ENCODE results near the gene MYO1D. TPM values are rescaled to one million over a fixed set of nuclear protein-coding genes. Genes with fewer than 3 reads are reported as not detected.

The MYO1D gene
- total and polyA plus RNA-seq, 2 donors (not counting 1 experiment from before 2014, with no cell fraction given), result 5.4 to 26.7 TPM

DNA sequence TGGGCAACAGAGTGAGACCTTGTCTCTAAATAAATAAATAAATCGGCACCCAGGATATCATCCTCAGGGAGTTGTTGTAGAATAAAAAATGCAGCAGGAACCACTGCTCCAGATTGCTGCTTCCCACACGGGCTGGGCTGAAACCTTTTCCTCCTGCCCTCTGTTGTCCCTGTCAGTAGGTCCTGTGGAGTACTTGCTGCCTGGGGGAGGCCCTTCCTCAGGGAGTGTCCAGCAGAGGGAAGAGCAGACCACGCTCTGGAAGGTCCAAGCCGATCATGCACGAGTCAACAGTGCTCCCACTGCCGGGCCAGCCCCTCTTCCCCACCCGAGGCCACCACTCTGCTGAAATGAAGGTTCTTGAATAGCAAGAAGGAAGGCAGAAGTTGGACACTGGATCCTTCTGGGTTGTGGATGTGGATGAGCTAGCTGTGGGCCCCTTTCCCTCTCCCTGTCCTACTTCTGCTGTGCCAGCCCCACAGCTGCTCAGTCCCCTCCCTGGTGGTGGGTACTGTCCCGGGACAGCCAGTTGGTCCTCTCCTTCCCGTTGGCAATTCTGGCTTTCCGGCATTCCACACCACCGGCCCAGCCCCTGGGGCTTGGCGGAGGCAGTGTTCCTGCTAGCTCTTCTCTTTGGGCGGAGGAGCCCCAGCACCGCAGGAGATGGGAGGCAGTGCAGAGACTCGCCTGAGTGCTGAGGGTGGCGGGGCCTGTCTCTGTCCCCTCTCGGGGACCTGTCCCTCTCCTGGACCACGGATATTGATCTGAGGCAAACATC, 379.3 kb downstream of the MYO1D start:
- Mint-ChIP-seq H3K9me3 (ENCODE audit: insufficient read depth) (no peaks in the 10 kb centered on the region), H3K4me3 (no peak overlapping the region), H3K27me3 (no peaks in the 10 kb centered on the region), H3K27ac (peak overlapping the region; percentile 15), H3K4me1 (peaks cover 37% of the 10 kb centered on the region)
- Histone ChIP-seq H3K27me3 (replicated peaks in 1 of 4; ENCODE audit: control extremely low read depth in 1 of 4, control insufficient read depth in 3 of 4, insufficient read depth in 4 of 4, low read length in 3 of 4) (no peaks in the 10 kb centered on the region), H3K79me2 (ENCODE audit: control insufficient read depth, insufficient read depth, low read length) (peaks cover 23% of the 10 kb centered on the region), H3K27ac (ENCODE audit: low read length in 2 of 2) (no peak overlapping the region), H3K9ac (ENCODE audit: low read length) (no peak overlapping the region), H2AFZ (ENCODE audit: insufficient read depth, low read depth, low read length, poor library complexity, severe bottlenecking) (no peak overlapping the region), H3K4me1 (ENCODE audit: control insufficient read depth in 2 of 2, insufficient read depth in 2 of 2, low read length in 2 of 2) (peaks cover 42 to 47% of the 10 kb centered on the region in 2 donors), H3K4me2 (replicated peaks; ENCODE audit: low read depth, low read length, poor library complexity, severe bottlenecking) (no peak overlapping the region), H4K20me1 (ENCODE audit: control insufficient read depth, insufficient read depth, low read length, poor library complexity, severe bottlenecking) (no peaks in the 10 kb centered on the region), H3K36me3 (replicated peaks in 1 of 2; ENCODE audit: control extremely low read depth in 1 of 2, control insufficient read depth in 1 of 2, extremely low read depth in 1 of 2, insufficient read depth in 2 of 2, low read length in 1 of 2) (no peaks in the 10 kb centered on the region), H3K4me3 (ENCODE audit: control extremely low read depth in 1 of 5, extremely low read depth in 1 of 5, insufficient read depth in 1 of 5, low read depth in 2 of 5, low read length in 4 of 5) (no peak overlapping the region), H3K9me3 (ENCODE audit: control extremely low read depth in 1 of 3, control insufficient read depth in 2 of 3, insufficient read depth in 1 of 3, low read length in 2 of 3) (peaks cover 0 to 5% (median 0%) of the 10 kb centered on the region in 3 donors)
- TF ChIP-seq EZH2 (IDR thresholded peaks at IDR 0.05; ENCODE audit: borderline replicate concordance, insufficient read depth, low read depth, low read length, poor library complexity, severe bottlenecking), result no peak
- TF ChIP-seq, protein P1, sequence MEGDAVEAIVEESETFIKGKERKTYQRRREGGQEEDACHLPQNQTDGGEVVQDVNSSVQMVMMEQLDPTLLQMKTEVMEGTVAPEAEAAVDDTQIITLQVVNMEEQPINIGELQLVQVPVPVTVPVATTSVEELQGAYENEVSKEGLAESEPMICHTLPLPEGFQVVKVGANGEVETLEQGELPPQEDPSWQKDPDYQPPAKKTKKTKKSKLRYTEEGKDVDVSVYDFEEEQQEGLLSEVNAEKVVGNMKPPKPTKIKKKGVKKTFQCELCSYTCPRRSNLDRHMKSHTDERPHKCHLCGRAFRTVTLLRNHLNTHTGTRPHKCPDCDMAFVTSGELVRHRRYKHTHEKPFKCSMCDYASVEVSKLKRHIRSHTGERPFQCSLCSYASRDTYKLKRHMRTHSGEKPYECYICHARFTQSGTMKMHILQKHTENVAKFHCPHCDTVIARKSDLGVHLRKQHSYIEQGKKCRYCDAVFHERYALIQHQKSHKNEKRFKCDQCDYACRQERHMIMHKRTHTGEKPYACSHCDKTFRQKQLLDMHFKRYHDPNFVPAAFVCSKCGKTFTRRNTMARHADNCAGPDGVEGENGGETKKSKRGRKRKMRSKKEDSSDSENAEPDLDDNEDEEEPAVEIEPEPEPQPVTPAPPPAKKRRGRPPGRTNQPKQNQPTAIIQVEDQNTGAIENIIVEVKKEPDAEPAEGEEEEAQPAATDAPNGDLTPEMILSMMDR (IDR thresholded peaks at IDR 0.05), result no peak
- intact Hi-C loops (cut with micrococcal nuclease), result no loop called here
- ATAC-seq (ENCODE audit: low read depth) (no peak), DNase-seq (no peak)
- WGBS (ENCODE audit: insufficient coverage), result 91% methylated on average over 14 of the region's 18 CpGs
- POLR2A ChIA-PET, result no interaction called here
- CTCF ChIA-PET, result no interaction called here

DNA sequence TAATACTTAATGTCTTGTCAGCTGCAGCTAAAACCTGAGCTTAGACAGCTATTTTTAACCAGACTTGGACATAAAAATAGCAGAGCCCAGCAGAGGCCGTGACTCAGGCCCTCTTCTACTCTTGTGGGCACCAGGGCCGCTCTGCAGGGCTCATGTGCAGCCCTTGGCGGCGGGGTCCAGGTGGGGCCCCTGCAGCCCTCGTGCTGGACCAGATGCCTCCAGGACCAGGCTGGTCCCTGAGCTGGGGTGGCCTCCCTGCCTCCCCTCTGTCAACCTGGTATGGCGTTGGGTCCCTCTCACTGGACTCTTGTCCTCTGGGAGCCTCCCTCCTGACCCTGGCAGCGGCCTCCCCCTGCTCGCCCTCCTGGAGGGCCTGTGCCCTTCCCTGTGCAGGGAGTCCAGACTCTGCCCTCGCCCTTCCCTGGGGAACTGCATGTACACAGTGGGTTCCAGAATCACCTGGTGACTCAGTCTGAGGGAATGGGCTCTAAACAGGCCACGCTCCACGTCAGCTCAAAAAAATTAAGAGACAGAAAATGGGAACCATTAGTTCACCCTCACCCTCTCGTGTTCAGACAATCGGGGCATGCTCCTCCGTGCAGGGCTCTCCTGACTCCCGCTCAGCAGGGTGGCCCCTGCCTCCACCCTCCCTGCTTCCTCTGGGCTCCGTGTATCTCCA, 380.4 kb downstream of the MYO1D start:
- H3K4me3 Mint-ChIP-seq, result no peak overlapping the region

More for the DNA sequence above, 380.4 kb downstream of the MYO1D start:
- H4K20me1 ChIP-seq (ENCODE audit: control insufficient read depth, insufficient read depth, low read length, poor library complexity, severe bottlenecking), result no peaks in the 10 kb centered on the region
- ATAC-seq (ENCODE audit: low read depth) (no peak), DNase-seq (no peak)
- Mint-ChIP-seq H3K4me1 (peaks cover 39% of the 10 kb centered on the region), H3K27ac (no peak overlapping the region), H3K9me3 (ENCODE audit: insufficient read depth) (no peaks in the 10 kb centered on the region), H3K27me3 (no peaks in the 10 kb centered on the region)
- H3K27me3 ChIP-seq (replicated peaks in 1 of 4; ENCODE audit: control extremely low read depth in 1 of 4, control insufficient read depth in 3 of 4, insufficient read depth in 4 of 4, low read length in 3 of 4), result no peaks in the 10 kb centered on the region
- H3K4me1 ChIP-seq (ENCODE audit: control insufficient read depth in 2 of 2, insufficient read depth in 2 of 2, low read length in 2 of 2), result peaks cover 46 to 48% of the 10 kb centered on the region in 2 donors
- 91% methylated on average over 16 of the region's 16 CpGs for whole genome bisulfite sequencing (ENCODE audit: insufficient coverage)
- no peak overlapping the region for H3K4me2 ChIP-seq (replicated peaks; ENCODE audit: low read depth, low read length, poor library complexity, severe bottlenecking)
- TF ChIP-seq, protein P1 (IDR thresholded peaks at IDR 0.05), result no peak
- no peak for TF ChIP-seq EZH2 (IDR thresholded peaks at IDR 0.05; ENCODE audit: borderline replicate concordance, insufficient read depth, low read depth, low read length, poor library complexity, severe bottlenecking)
- peaks cover 27% of the 10 kb centered on the region for H3K79me2 ChIP-seq (ENCODE audit: control insufficient read depth, insufficient read depth, low read length)
- H3K27ac ChIP-seq (ENCODE audit: low read length in 2 of 2), result no peak overlapping the region
- peaks cover 0 to 5% (median 0%) of the 10 kb centered on the region in 3 donors for H3K9me3 ChIP-seq (ENCODE audit: control extremely low read depth in 1 of 3, control insufficient read depth in 2 of 3, insufficient read depth in 1 of 3, low read length in 2 of 3)
- intact Hi-C loops (cut with micrococcal nuclease), result no loop called here
- no peak overlapping the region for H3K9ac ChIP-seq (ENCODE audit: low read length)
- ChIA-PET CTCF (interaction anchor here (0.8 to 1.5 kb wide), 2 partner anchors 9 to 13 kb away, joined by 3 to 5 read pairs; no protein-coding TSS in a partner anchor), POLR2A (no interaction called here)
- no peaks in the 10 kb centered on the region for H3K36me3 ChIP-seq (replicated peaks in 1 of 2; ENCODE audit: control extremely low read depth in 1 of 2, control insufficient read depth in 1 of 2, extremely low read depth in 1 of 2, insufficient read depth in 2 of 2, low read length in 1 of 2)
- no peak overlapping the region for H3K4me3 ChIP-seq (ENCODE audit: control extremely low read depth in 1 of 5, extremely low read depth in 1 of 5, insufficient read depth in 1 of 5, low read depth in 2 of 5, low read length in 4 of 5)
- no peak overlapping the region for H2AFZ ChIP-seq (ENCODE audit: insufficient read depth, low read depth, low read length, poor library complexity, severe bottlenecking)
